ENCODE measurements around the gene MGP. TPM values are rescaled to one million over a fixed set of nuclear protein-coding genes. Genes with fewer than 3 reads are reported as not detected.
A peak's percentile ranks its signal among the peaks of the same experiment; 100 is the strongest.

The MGP gene
- total RNA-seq, 3 donors from 2014 or later: 42.9 to 655 (median 121) TPM

- no peaks in the 10 kb centered on the region for H3K9me3 ChIP-seq
- H3K4me1 ChIP-seq (ENCODE audit: low read depth): peaks cover 20% of the 10 kb centered on the region
- intact Hi-C loops (cut with DNase I, micrococcal nuclease): no loop called here
- ATAC-seq (no peak), DNase-seq (no peak)
- H3K4me3 ChIP-seq: no peak overlapping the region
- no peaks in the 10 kb centered on the region for H3K36me3 ChIP-seq (ENCODE audit: low read depth)
- TF ChIP-seq CTCF (IDR thresholded peaks at IDR 0.05): no peak
Measured at GRCh38 chr12:14844401-14844800, 41.3 kb downstream of the MGP start.

- ATAC-seq: no peak
- Histone ChIP-seq H3K9me3 (no peaks in the 10 kb centered on the region), H3K4me1 (ENCODE audit: low read depth) (peaks cover 20% of the 10 kb centered on the region), H3K4me3 (no peak within 1 kb of the TSS), H3K36me3 (ENCODE audit: low read depth) (no peaks in the 10 kb centered on the region)
- no peak for TF ChIP-seq CTCF (IDR thresholded peaks at IDR 0.05)
- no peak for DNase-seq
- intact Hi-C loops (cut with DNase I, micrococcal nuclease): no loop called here
Measured at GRCh38 chr12:14843425-14843887, 42.2 kb downstream of the MGP start, which contains the start of gene ART4. Gene ART4 (minus strand): TSS chr12:14843526. CDS start chr12:14843113, 413 bp downstream.

GRCh38 chr12:14842315-14842714 lies 43.3 kb downstream of the MGP start:
- Histone ChIP-seq H3K4me1 (ENCODE audit: low read depth) (peaks cover 20% of the 10 kb centered on the region), H3K4me3 (no peak overlapping the region), H3K36me3 (ENCODE audit: low read depth) (no peaks in the 10 kb centered on the region), H3K9me3 (no peaks in the 10 kb centered on the region)
- intact Hi-C loops (cut with DNase I, micrococcal nuclease): no loop called here
- ATAC-seq (peak; percentile 44), DNase-seq (no peak)
- no peak for TF ChIP-seq CTCF (IDR thresholded peaks at IDR 0.05)

- no peak for TF ChIP-seq CTCF (IDR thresholded peaks at IDR 0.05)
- intact Hi-C loops (cut with DNase I, micrococcal nuclease): no loop called here
- DNase-seq (no peak), ATAC-seq (no peak)
- no peak overlapping the region for H3K4me3 ChIP-seq
- H3K36me3 ChIP-seq (ENCODE audit: low read depth): no peaks in the 10 kb centered on the region
- H3K4me1 ChIP-seq (ENCODE audit: low read depth): peaks cover 20% of the 10 kb centered on the region
- H3K9me3 ChIP-seq: no peaks in the 10 kb centered on the region
Measured at GRCh38 chr12:14841761-14842160, 43.9 kb downstream of the MGP start.

GRCh38 chr12:14840616-14841015 lies 45.0 kb downstream of the MGP start:
- intact Hi-C loops (cut with DNase I, micrococcal nuclease): no loop called here

More at GRCh38 chr12:14840616-14841015, 45.0 kb downstream of the MGP start:
- no peaks in the 10 kb centered on the region for H3K36me3 ChIP-seq (ENCODE audit: low read depth)
- no peak overlapping the region for H3K4me3 ChIP-seq
- H3K9me3 ChIP-seq: no peaks in the 10 kb centered on the region
- peak in 1 of 3 donors; percentile 20 for DNase-seq
- peaks cover 20% of the 10 kb centered on the region for H3K4me1 ChIP-seq (ENCODE audit: low read depth)
- TF ChIP-seq CTCF (IDR thresholded peaks at IDR 0.05): no peak
- peak; percentile 75 for ATAC-seq
